Transverse colon (tissue), 4 donors: Measurements from ENCODE around the gene YTHDC2. TPM values are rescaled to one million over a fixed set of nuclear protein-coding genes. Genes with fewer than 3 reads are reported as not detected.

Experiments
- DNase-seq: peaks from one replicate; pipeline ENCODE4 v3.0.0-alpha.2; 2019
- H3K27ac ChIP-seq, 4 donors: fragments of 200-600 bp; sonication (generic); 2 replicates each; pipeline ENCODE4 v1.5.1; 2016 to 2018; ENCODE audit warnings: inconsistent platforms in 4 of 4
- H3K27me3 ChIP-seq: fragments of 200-600 bp; sonication (generic); 2 replicates; pipeline ENCODE4 v1.5.1; 2017; ENCODE audit warnings: inconsistent platforms
- H3K36me3 ChIP-seq, 4 donors: fragments of 200-600 bp; sonication (generic); 2 replicates each; pipeline ENCODE4 v1.5.1; 2017 to 2019; ENCODE audit warnings: inconsistent platforms in 4 of 4
- H3K4me1 ChIP-seq, 4 donors: fragments of 200-600 bp; sonication (generic); 2 replicates each; pipeline ENCODE4 v1.5.1; 2017 to 2020; ENCODE audit warnings: inconsistent platforms in 4 of 4
- H3K4me3 ChIP-seq, 4 donors: fragments of 200-600 bp; sonication (generic); 1 replicate in 1 of 4; 2 replicates in 3 of 4; pipeline versions ENCODE4 v1.5.1 to v1.6.1; 2017 to 2019; ENCODE audit warnings: inconsistent platforms in 4 of 4
- H3K9me3 ChIP-seq, 2 donors: fragments of 200-600 bp; sonication (generic); 2 replicates each; pipeline ENCODE4 v1.5.1; 2017 to 2019; ENCODE audit warnings: inconsistent platforms in 2 of 2
- EP300 ChIP-seq: sonication (generic); formaldehyde crosslinking; IDR thresholded peaks from one replicate; pipeline ENCODE4 v1.6.1; 2017; ENCODE audit warnings: antibody characterized with exemption, low read depth
- POLR2A ChIP-seq: fragments of 450-650 bp; IDR thresholded peaks from one replicate; pipeline ENCODE4 v1.6.1; 2016; ENCODE audit warnings: antibody characterized with exemption, mild to moderate bottlenecking, moderate library complexity
- POLR2AphosphoS5 ChIP-seq, 3 donors: sonication (generic); formaldehyde crosslinking; IDR thresholded peaks; one replicate each; pipeline ENCODE4 v1.6.1; 2016; ENCODE audit warnings: antibody characterized with exemption in 3 of 3
- WGBS, 2 donors: methylation state at CpG; one replicate each; pipeline ENCODE4 v1.1.5; 2018; ENCODE audit warnings: low coverage in 1 of 2; 5-methylcytosine and 5-hydroxymethylcytosine counted together
- in situ Hi-C, 4 donors: fragments of 200-750 bp; cut with MboI; loops; one replicate each; pipeline versions ENCODE4 v1.15.0 to v1.15.1; 2017; ENCODE audit warnings: low sequenced_read_pairs in 3 of 4, low pct_ligation_motif_present in 1 of 4, low pct_unique_long_range_greater_than_20kb in 1 of 4
- intact Hi-C: fragments of 100-400 bp; cut with DNase I; formaldehyde crosslinking; loops from one replicate; pipeline ENCODE4 v1.15.1; 2023; ENCODE audit warnings: low total_unique reads
- total RNA-seq, 4 donors: library from RNA; depleted of rRNA; stranded (reverse); fragments of >200 nt; gene quantifications; one replicate each; pipeline ENCODE4 v1.1.0, GENCODE V29; 2016
- TF ChIP-seq, protein P1 (sequence below), 5 experiments: fragments of 200-600 bp in 3 of 5; fragments of 450-650 bp in 2 of 5; sonication (generic) in 3 of 5; IDR thresholded peaks; 1 replicate in 2 of 5; 2 replicates in 3 of 5; pipeline ENCODE4 v1.5.1; 2016 to 2017; ENCODE audit warnings: antibody characterized with exemption in 5 of 5, inconsistent platforms in 3 of 5, mild to moderate bottlenecking in 2 of 5, moderate library complexity in 1 of 5

YTHDC2 gene
- total RNA-seq, 4 donors from 2014 or later: 23.6 to 35.4 (median 27.6) TPM

- intact Hi-C loops (loop anchor here (5.0 to 10.0 kb wide), 2 partner anchors 139 to 517 kb away; no protein-coding TSS in a partner anchor), in situ Hi-C loops (loop anchor here in 3 of 4 donors (25.0 kb wide), 1 partner anchor 527 kb away; the partner anchor contains the start of gene DCP2 (in 3 of the 3))
- Histone ChIP-seq H3K4me3 (peak overlapping the region; percentile 48 to 83 (median 60)), H3K27ac (peak overlapping the region; percentile 87 to 94 (median 90)), H3K4me1 (peaks cover 0 to 25% (median 10%) of the 10 kb centered on the region in 4 donors), H3K36me3 (peaks cover 0 to 5% (median 0%) of the 10 kb centered on the region in 4 donors), H3K27me3 (no peaks in the 10 kb centered on the region), H3K9me3 (no peaks in the 10 kb centered on the region)
- 0 to 7% methylated on average over 2 to 9 of the region's 9 CpGs for WGBS, 2 donors
- TF ChIP-seq EP300 (no peak), POLR2AphosphoS5 (IDR thresholded peaks at IDR 0.05) (no peak), POLR2A (no peak)
- TF ChIP-seq, protein P1, sequence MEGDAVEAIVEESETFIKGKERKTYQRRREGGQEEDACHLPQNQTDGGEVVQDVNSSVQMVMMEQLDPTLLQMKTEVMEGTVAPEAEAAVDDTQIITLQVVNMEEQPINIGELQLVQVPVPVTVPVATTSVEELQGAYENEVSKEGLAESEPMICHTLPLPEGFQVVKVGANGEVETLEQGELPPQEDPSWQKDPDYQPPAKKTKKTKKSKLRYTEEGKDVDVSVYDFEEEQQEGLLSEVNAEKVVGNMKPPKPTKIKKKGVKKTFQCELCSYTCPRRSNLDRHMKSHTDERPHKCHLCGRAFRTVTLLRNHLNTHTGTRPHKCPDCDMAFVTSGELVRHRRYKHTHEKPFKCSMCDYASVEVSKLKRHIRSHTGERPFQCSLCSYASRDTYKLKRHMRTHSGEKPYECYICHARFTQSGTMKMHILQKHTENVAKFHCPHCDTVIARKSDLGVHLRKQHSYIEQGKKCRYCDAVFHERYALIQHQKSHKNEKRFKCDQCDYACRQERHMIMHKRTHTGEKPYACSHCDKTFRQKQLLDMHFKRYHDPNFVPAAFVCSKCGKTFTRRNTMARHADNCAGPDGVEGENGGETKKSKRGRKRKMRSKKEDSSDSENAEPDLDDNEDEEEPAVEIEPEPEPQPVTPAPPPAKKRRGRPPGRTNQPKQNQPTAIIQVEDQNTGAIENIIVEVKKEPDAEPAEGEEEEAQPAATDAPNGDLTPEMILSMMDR (IDR thresholded peaks at IDR 0.05): no peak
- DNase-seq: no peak
Observed at GRCh38 chr5:113514289-113514635, 768 bp downstream of the YTHDC2 start.

- DNase-seq: no peak
- intact Hi-C loops (loop anchor here (10.0 kb wide), 1 partner anchor 144 kb away; no protein-coding TSS in a partner anchor), in situ Hi-C loops (loop anchor here in 3 of 4 donors (25.0 kb wide), 1 partner anchor 532 kb away; the partner anchor contains the start of gene DCP2 (in 3 of the 3))
- no peaks in the 10 kb centered on the region for H3K27me3 ChIP-seq
- WGBS, 2 donors: 95 to 98% methylated on average over 4 of the region's 4 CpGs
- TF ChIP-seq EP300: no peak
- no peak for TF ChIP-seq POLR2A
- TF ChIP-seq, protein P1 (IDR thresholded peaks at IDR 0.05): no peak
- no peak for TF ChIP-seq POLR2AphosphoS5 (IDR thresholded peaks at IDR 0.05)
- H3K27ac ChIP-seq: no peak overlapping the region
- peaks cover 0 to 21% (median 10%) of the 10 kb centered on the region in 4 donors for H3K4me1 ChIP-seq
- H3K4me3 ChIP-seq: no peak overlapping the region
- H3K9me3 ChIP-seq: no peaks in the 10 kb centered on the region
- peaks cover 0 to 5% (median 0%) of the 10 kb centered on the region in 4 donors for H3K36me3 ChIP-seq
Observed at GRCh38 chr5:113518884-113519283, 5.4 kb downstream of the YTHDC2 start.

DNA sequence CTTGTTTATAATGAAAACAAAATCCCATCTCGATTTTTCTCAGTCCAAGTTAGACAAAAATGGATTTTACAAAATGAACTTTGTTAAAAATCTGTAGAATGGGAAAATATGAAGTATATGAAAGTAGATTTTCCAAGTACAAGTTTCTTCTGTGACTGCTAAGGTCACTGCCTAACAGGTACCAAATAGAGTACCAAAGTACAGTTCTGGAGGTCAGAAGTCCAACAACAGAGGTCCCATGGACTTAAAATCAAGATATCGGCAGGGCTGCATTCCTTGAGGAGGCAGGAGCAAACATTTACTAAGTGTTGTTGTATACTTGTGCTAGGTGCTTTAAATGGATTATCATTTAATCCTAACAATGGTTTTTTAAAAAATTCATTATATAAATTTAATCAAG, 5.9 kb downstream of the YTHDC2 start:
- no peaks in the 10 kb centered on the region for H3K9me3 ChIP-seq
- no peak for DNase-seq
- TF ChIP-seq, protein P1 (IDR thresholded peaks at IDR 0.05): no peak
- no peak for TF ChIP-seq POLR2A
- TF ChIP-seq EP300: no peak
- no peak for TF ChIP-seq POLR2AphosphoS5 (IDR thresholded peaks at IDR 0.05)
- H3K4me1 ChIP-seq: peaks cover 0 to 19% (median 8%) of the 10 kb centered on the region in 4 donors
- WGBS, 2 donors: 84 to 97% methylated on average over 2 of the region's 2 CpGs
- intact Hi-C loops: loop anchor here (10.0 kb wide), 1 partner anchor 145 kb away; no protein-coding TSS in a partner anchor
- H3K27me3 ChIP-seq: no peaks in the 10 kb centered on the region
- H3K4me3 ChIP-seq: no peak overlapping the region
- peaks cover 0 to 5% (median 0%) of the 10 kb centered on the region in 4 donors for H3K36me3 ChIP-seq
- in situ Hi-C loops: loop anchor here in 3 of 4 donors (25.0 kb wide), 1 partner anchor 532 kb away; the partner anchor contains the start of gene DCP2 (in 3 of the 3)
- no peak overlapping the region for H3K27ac ChIP-seq

GRCh38 chr5:113520429-113520828, 6.9 kb downstream of the YTHDC2 start:
- intact Hi-C loops: no loop called here

More at GRCh38 chr5:113520429-113520828, 6.9 kb downstream of the YTHDC2 start:
- H3K4me1 ChIP-seq: peaks cover 0 to 10% (median under 1%) of the 10 kb centered on the region in 4 donors
- no peak overlapping the region for H3K4me3 ChIP-seq
- TF ChIP-seq POLR2AphosphoS5 (IDR thresholded peaks at IDR 0.05): no peak
- TF ChIP-seq EP300: no peak
- TF ChIP-seq POLR2A: no peak
- TF ChIP-seq, protein P1 (IDR thresholded peaks at IDR 0.05): no peak
- H3K36me3 ChIP-seq: peaks cover 0 to 5% (median 0%) of the 10 kb centered on the region in 4 donors
- in situ Hi-C loops: loop anchor here in 3 of 4 donors (25.0 kb wide), 1 partner anchor 533 kb away; the partner anchor contains the start of gene DCP2 (in 3 of the 3)
- H3K27ac ChIP-seq: no peak overlapping the region
- H3K9me3 ChIP-seq: no peaks in the 10 kb centered on the region
- H3K27me3 ChIP-seq: no peaks in the 10 kb centered on the region
- DNase-seq: no peak
